Fibroblast of skin of left biceps (primary cell): Measurements from ENCODE around the gene FCHSD1.

ENCODE experiments used
- DNase-seq, 2 experiments: peaks; one replicate each; pipeline ENCODE4 v3.0.0-alpha.2; 2013; ENCODE audit warnings: low read depth in 2 of 2

FCHSD1 gene

GRCh38 chr5:141650851-141651727, at the start of gene FCHSD1:
Gene FCHSD1, minus strand, starts transcription at chr5:141651418. Its CDS starts 50 bp downstream, at chr5:141651368.
- no peak for DNase-seq

- DNase-seq, result no peak
These were observed 46.4 kb upstream of the FCHSD1 start for GRCh38 chr5:141697586-141697985.

GRCh38 chr5:141696431-141696830, 45.2 kb upstream of the FCHSD1 start:
- no peak for DNase-seq

GRCh38 chr5:141695627-141696215, 44.5 kb upstream of the FCHSD1 start:
- no peak for DNase-seq

GRCh38 chr5:141694479-141694878, 43.3 kb upstream of the FCHSD1 start:
- DNase-seq, result no peak

- no peak for DNase-seq
These were observed 41.9 kb upstream of the FCHSD1 start for GRCh38 chr5:141692919-141693725.

GRCh38 chr5:141692533-141692888, 41.3 kb upstream of the FCHSD1 start:
- no peak for DNase-seq

- no peak for DNase-seq
These were observed 40.8 kb upstream of the FCHSD1 start for GRCh38 chr5:141691867-141692532.

- DNase-seq, result no peak
These were observed 40.2 kb upstream of the FCHSD1 start for GRCh38 chr5:141691286-141691866.

GRCh38 chr5:141686648-141687416, 35.6 kb upstream of the FCHSD1 start:
- DNase-seq, result no peak

- DNase-seq, result no peak
These were observed 34.4 kb upstream of the FCHSD1 start for GRCh38 chr5:141685591-141685990.

- no peak for DNase-seq
These were observed 32.5 kb upstream of the FCHSD1 start for GRCh38 chr5:141683596-141684141.

- DNase-seq, result peak; percentile 40 to 49
These were observed 30.8 kb upstream of the FCHSD1 start, which contains the start of gene ARAP3 for GRCh38 chr5:141681695-141682641. Gene ARAP3, minus strand, starts transcription at chr5:141682230. Its CDS starts 1,744 bp downstream, at chr5:141680486.

- DNase-seq, result no peak
These were observed 30.1 kb upstream of the FCHSD1 start for GRCh38 chr5:141681295-141681694.

GRCh38 chr5:141680751-141681201, 29.6 kb upstream of the FCHSD1 start:
- DNase-seq, result no peak

GRCh38 chr5:141680178-141680577, 29.0 kb upstream of the FCHSD1 start:
- DNase-seq, result no peak

GRCh38 chr5:141677415-141677814, 26.2 kb upstream of the FCHSD1 start:
- no peak for DNase-seq

GRCh38 chr5:141675672-141676071, 24.5 kb upstream of the FCHSD1 start:
- no peak for DNase-seq

GRCh38 chr5:141674747-141675146, 23.5 kb upstream of the FCHSD1 start:
- DNase-seq, result no peak
